K562 (cell line): ENCODE results near the gene INMT. TPM values are rescaled to one million over a fixed set of nuclear protein-coding genes. Genes with fewer than 3 reads are reported as not detected.
A peak's percentile ranks its signal among the peaks of the same experiment; 100 is the strongest.

Experiments
- ATAC-seq: fragments of 200-7000 bp; cut with Tn5 transposase; 3 replicates; pipeline ENCODE4 v1.9.1; 2020; ENCODE audit warnings: moderate library complexity
- BruUV-seq: library from RNA; stranded (reverse); fragments of 400-500 nt; replicated peaks from 2 replicates; lab custom pipeline; 2021; lab: Mats Ljungman, UMichigan
- CTCF ChIA-PET: fragments of 300-600 bp; formaldehyde crosslinking; extraction: SDS; loops from one replicate; lab custom pipeline; 2021; ENCODE audit warnings: low intra/inter-chr PET ratio; lab: Yijun Ruan, JAX
- POLR2A ChIA-PET: fragments of 300-600, 350-650 bp; sonication (Branson Sonifier 250); formaldehyde crosslinking; extraction: SDS; loops from one replicate; lab custom pipeline; 2021; ENCODE audit warnings: antibody characterized with exemption, inconsistent platforms; lab: Yijun Ruan, JAX
- DNase-seq, 4 experiments: peaks; one replicate each; pipeline versions ENCODE4 v3.0.0 to v3.0.0-alpha.2; 2011 to 2018; ENCODE audit warnings: low spot score in 3 of 4, mixed read lengths in 3 of 4; ENCODE audit errors: extremely low read depth in 1 of 4
- FAIRE-seq: peaks from 2 replicates; lab custom pipeline; 2011; peaks lifted over from hg19 to GRCh38; lab: Jason Lieb, UNC
- H2AFZ ChIP-seq: 2 replicates; pipeline ENCODE4 v1.6.0; 2011; ENCODE audit warnings: low read depth, low read length, control low read depth, inconsistent platforms
- H3K27ac ChIP-seq: fragments of 200-600 bp; 3 replicates; pipeline ENCODE4 v1.8.0; 2011; ENCODE audit warnings: low read depth, mild to moderate bottlenecking, control low read depth, inconsistent platforms, low read length, moderate library complexity, mixed read lengths; ENCODE audit errors: extremely low read depth
- H3K27me3 ChIP-seq, 2 experiments: fragments of 300-600 bp in 1 of 2; 2 replicates in 1 of 2; 3 replicates in 1 of 2; pipeline versions ENCODE4 v1.6.0 to v1.8.0; 2011; ENCODE audit warnings: inconsistent platforms in 2 of 2, low read length in 2 of 2, mild to moderate bottlenecking in 1 of 2, mixed read lengths in 1 of 2, moderate library complexity in 1 of 2; ENCODE audit not compliant: control insufficient read depth in 2 of 2, insufficient read depth in 2 of 2
- H3K36me3 ChIP-seq: fragments of 300-600 bp; 3 replicates; pipeline ENCODE4 v1.8.0; 2011; ENCODE audit warnings: mild to moderate bottlenecking, low read length, inconsistent platforms; ENCODE audit not compliant: control insufficient read depth, insufficient read depth
- H3K4me1 ChIP-seq, 2 experiments: fragments of 200-600 bp in 1 of 2; replicated peaks in 1 of 2; 2 replicates in 1 of 2; 3 replicates in 1 of 2; pipeline versions ENCODE4 v1.5.1 to v1.8.0; 2011; ENCODE audit warnings: inconsistent platforms in 2 of 2, low read length in 2 of 2, mild to moderate bottlenecking in 1 of 2, mixed read lengths in 1 of 2, moderate library complexity in 1 of 2; ENCODE audit not compliant: control insufficient read depth in 2 of 2, insufficient read depth in 2 of 2
- H3K4me2 ChIP-seq: 2 replicates; pipeline ENCODE4 v1.6.1; 2011; ENCODE audit warnings: low read length, control low read depth, inconsistent platforms, mixed read lengths; ENCODE audit not compliant: insufficient read depth
- H3K4me3 ChIP-seq: fragments of 200-600 bp; sonication (generic), shearing (Covaris generic); 2 replicates; pipeline ENCODE4 v1.5.1; 2016; ENCODE audit warnings: control low read depth, inconsistent platforms
- H3K79me2 ChIP-seq: fragments of 200-600 bp; 3 replicates; pipeline ENCODE4 v1.8.0; 2011; ENCODE audit warnings: low read length, inconsistent platforms; ENCODE audit not compliant: control insufficient read depth, insufficient read depth
- H3K9ac ChIP-seq, 2 experiments: 2 replicates each; pipeline versions ENCODE4 v1.6.0 to v1.6.1; 2011; ENCODE audit warnings: low read depth in 2 of 2, low read length in 2 of 2, control low read depth in 1 of 2, inconsistent platforms in 1 of 2, mild to moderate bottlenecking in 1 of 2, mixed read lengths in 1 of 2; ENCODE audit not compliant: insufficient read depth in 1 of 2
- H3K9me1 ChIP-seq: one replicate; pipeline ENCODE4 v1.6.0; 2011; ENCODE audit warnings: inconsistent platforms, mild to moderate bottlenecking, low read length, moderate library complexity; ENCODE audit not compliant: control insufficient read depth, insufficient read depth
- H3K9me3 ChIP-seq: replicated peaks from 2 replicates; pipeline ENCODE4 v1.5.1; 2011; ENCODE audit warnings: low read depth, low read length, inconsistent platforms; ENCODE audit not compliant: control insufficient read depth, insufficient read depth
- H4K20me1 ChIP-seq: replicated peaks from 2 replicates; pipeline ENCODE4 v1.6.1; 2011; ENCODE audit warnings: low read length, inconsistent platforms, mixed read lengths; ENCODE audit not compliant: control insufficient read depth, insufficient read depth
- CEBPG ChIP-seq, 3 experiments: fragments of 200-800 bp in 1 of 3; sonication (Bioruptor generic) in 1 of 3; sonication (generic) in 1 of 3; formaldehyde crosslinking in 1 of 3; IDR thresholded peaks in 2 of 3; conservative IDR thresholded peaks in 1 of 3; 2 replicates each; pipeline versions ENCODE4 v1.6.1 to v1.8.0; 2016 to 2022; ENCODE audit warnings: missing compliant biosample characterization in 2 of 3, missing genetic modification characterization in 2 of 3, mild to moderate bottlenecking in 1 of 3, missing genetic modification reagents in 1 of 3
- DACH1 ChIP-seq: fragments of 450-650 bp; IDR thresholded peaks from 2 replicates; pipeline ENCODE4 v1.6.1; 2018; ENCODE audit not compliant: partially characterized antibody
- GABPA ChIP-seq: fragments of 200-800 bp; sonication (Bioruptor generic); conservative IDR thresholded peaks from 2 replicates; pipeline ENCODE4 v1.6.1; 2016; ENCODE audit warnings: low read depth, missing genetic modification characterization, missing compliant biosample characterization
- KLF16 ChIP-seq: IDR thresholded peaks from 2 replicates; pipeline ENCODE4 v1.6.1; 2016; ENCODE audit warnings: antibody characterized with exemption
- NFIC ChIP-seq: fragments of 450-650 bp; IDR thresholded peaks from 2 replicates; pipeline ENCODE4 v1.6.1; 2017; ENCODE audit warnings: mild to moderate bottlenecking, inconsistent platforms
- SPI1 ChIP-seq: IDR thresholded peaks from 2 replicates; pipeline ENCODE4 v1.6.1; 2011; ENCODE audit warnings: low read depth, low read length, control low read depth, borderline replicate concordance
- TAL1 ChIP-seq: fragments of 450-650 bp; IDR thresholded peaks from 2 replicates; pipeline ENCODE4 v1.6.1; 2016; ENCODE audit warnings: mild to moderate bottlenecking
- TEAD4 ChIP-seq, 2 experiments: sonication (generic) in 1 of 2; formaldehyde crosslinking in 1 of 2; IDR thresholded peaks; 2 replicates each; pipeline versions ENCODE4 v1.6.1 to v1.8.0; 2012 to 2022; ENCODE audit warnings: borderline replicate concordance in 1 of 2, inconsistent platforms in 1 of 2, low read length in 1 of 2, mild to moderate bottlenecking in 1 of 2, missing genetic modification reagents in 1 of 2
- ZNF146 ChIP-seq: IDR thresholded peaks from one replicate; pipeline ENCODE4 v1.6.1; 2018; ENCODE audit warnings: missing compliant biosample characterization; ENCODE audit not compliant: unreplicated experiment
- ZNF589 ChIP-seq: fragments of 200-800 bp; sonication (Bioruptor generic); IDR thresholded peaks from 2 replicates; pipeline ENCODE4 v1.6.1; 2016; ENCODE audit warnings: low read depth, missing genetic modification characterization, missing compliant biosample characterization
- WGBS: fragments of 100-300 bp; shearing (Covaris generic); methylation state at CpG from one replicate; pipeline ENCODE4 v1.1.6; 2016; ENCODE audit warnings: low coverage, mixed read lengths; ENCODE audit not compliant: insufficient coverage; ENCODE audit errors: missing lambda C conversion rate; 5-methylcytosine and 5-hydroxymethylcytosine counted together
- in situ Hi-C: fragments of 300-500 bp; cut with MboI; formaldehyde crosslinking; loops from 4 replicates; pipeline ENCODE4 v1.15.0; 2018; ENCODE audit warnings: inconsistent platforms, mixed read lengths
- intact Hi-C: fragments of 100-400 bp; cut with micrococcal nuclease; formaldehyde crosslinking; loops from 2 replicates; pipeline ENCODE4 v1.14.2; 2022
- polyA plus RNA-seq, 8 experiments: library from polyadenylated mRNA; depleted of rRNA in 4 of 8; stranded (reverse) in 5 of 8; unstranded in 3 of 8; fragments of >200 nt; fragmentation: Nextera tagmentation in 2 of 8; fragmentation: Illumina TruSeq in 1 of 8; extraction: Ambion mirVana in 2 of 8; extraction: Trizol in 1 of 8; gene quantifications; 2 replicates each; pipeline versions ENCODE4 v1.2.1 to v1.2.3, GENCODE V29; 2011 to 2014; ENCODE audit warnings: inconsistent platforms in 1 of 8, missing spikeins in 1 of 8
- total RNA-seq, 7 experiments: library from RNA; depleted of rRNA in 6 of 7; stranded (reverse); fragments of >200 nt in 6 of 7; fragmentation: Illumina TruSeq in 2 of 7; extraction: Trizol in 2 of 7; gene quantifications; 2 replicates each; pipeline versions ENCODE4 v1.2.1 to v1.2.3, GENCODE V29; 2011 to 2021; ENCODE audit warnings: low replicate concordance in 1 of 7
- TF ChIP-seq, protein P1 (sequence below), 2 experiments: fragments of 450-650 bp; IDR thresholded peaks; 2 replicates each; pipeline ENCODE4 v1.6.1; 2018; ENCODE audit warnings: mild to moderate bottlenecking in 2 of 2, low read depth in 1 of 2; ENCODE audit not compliant: partially characterized antibody in 2 of 2

Gene INMT
- total and polyA plus RNA-seq, 9 of the 15 experiments (the other 6 are each of a cell fraction or from before 2014, with no cell fraction given): 0.04 to 0.27 TPM; not detected in 7

DNA sequence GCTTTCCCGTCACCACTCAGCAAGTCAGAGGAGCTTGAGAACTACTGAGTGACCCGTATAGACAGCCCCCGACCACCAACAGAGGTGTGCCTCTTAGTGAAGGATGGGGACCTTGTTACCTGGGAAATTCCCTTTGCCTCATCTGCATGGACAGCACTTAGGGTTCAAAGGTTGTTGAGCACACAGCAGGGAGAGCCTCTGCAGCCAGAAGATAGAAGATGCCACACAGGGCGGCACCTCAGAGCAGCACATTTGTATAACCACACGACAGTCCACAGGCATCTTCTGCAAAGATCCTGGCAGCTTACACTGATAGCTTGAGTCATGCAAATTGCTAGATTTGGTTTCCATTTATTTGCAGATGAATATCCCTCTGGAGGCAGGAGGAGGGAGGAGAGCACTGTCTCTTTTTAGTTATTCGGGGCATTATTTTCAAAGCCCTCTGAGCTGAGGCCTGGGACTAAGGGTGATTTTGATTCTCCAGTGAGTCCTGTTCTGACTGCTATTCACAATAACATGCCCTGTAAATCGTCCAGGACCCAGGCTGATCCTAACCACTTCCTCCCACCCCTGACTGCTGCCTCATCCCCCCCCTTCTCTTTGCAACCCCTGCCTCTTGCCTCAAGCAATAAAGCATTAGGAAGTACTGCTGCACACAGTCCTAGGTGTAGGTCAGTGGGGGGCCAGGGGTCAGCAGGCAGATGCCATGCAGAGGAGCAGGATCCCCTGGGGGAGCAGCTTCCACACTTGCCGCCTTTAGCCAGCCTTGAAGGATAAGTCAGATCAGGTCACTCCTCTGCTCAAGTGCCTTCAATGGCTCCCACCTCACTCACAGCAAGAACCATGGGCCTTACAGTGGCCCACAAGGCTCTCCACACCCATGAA is 24.6 kb upstream of the INMT start:
- intact Hi-C loops: no loop called here
- DNase-seq: no peak
- ChIA-PET CTCF (no interaction called here), POLR2A (interaction anchor here (0.7 kb wide), 2 partner anchors 11 to 205 kb away, joined by 3 read pairs; no protein-coding TSS in a partner anchor)
- Histone ChIP-seq H3K4me1 (peaks cover 0 to 5% of the 10 kb centered on the region in 2 experiments; a peak in 2 of 5 replicates), H3K9me3 (no peaks in the 10 kb centered on the region), H2AFZ (no peak overlapping the region), H4K20me1 (no peaks in the 10 kb centered on the region), H3K27me3 (peaks cover 39 to 67% of the 10 kb centered on the region in 2 experiments), H3K4me2 (peak overlapping the region; percentile 3; the same call in 1 of the 2 replicates), H3K4me3 (no peak overlapping the region), H3K36me3 (no peaks in the 10 kb centered on the region), H3K9ac (no peak overlapping the region; a peak in 1 of 4 replicates), H3K27ac (no peak overlapping the region), H3K79me2 (no peaks in the 10 kb centered on the region), H3K9me1 (no peaks in the 10 kb centered on the region)
- in situ Hi-C loops: no loop called here
- 19% methylated on average over 8 of the region's 8 CpGs for WGBS
- FAIRE-seq: peak; percentile 42
- BruUV-seq: no TSS peak
- ATAC-seq: peak; percentile 57
- peak; percentile 38 for TF ChIP-seq NFIC
- TF ChIP-seq, protein P1, sequence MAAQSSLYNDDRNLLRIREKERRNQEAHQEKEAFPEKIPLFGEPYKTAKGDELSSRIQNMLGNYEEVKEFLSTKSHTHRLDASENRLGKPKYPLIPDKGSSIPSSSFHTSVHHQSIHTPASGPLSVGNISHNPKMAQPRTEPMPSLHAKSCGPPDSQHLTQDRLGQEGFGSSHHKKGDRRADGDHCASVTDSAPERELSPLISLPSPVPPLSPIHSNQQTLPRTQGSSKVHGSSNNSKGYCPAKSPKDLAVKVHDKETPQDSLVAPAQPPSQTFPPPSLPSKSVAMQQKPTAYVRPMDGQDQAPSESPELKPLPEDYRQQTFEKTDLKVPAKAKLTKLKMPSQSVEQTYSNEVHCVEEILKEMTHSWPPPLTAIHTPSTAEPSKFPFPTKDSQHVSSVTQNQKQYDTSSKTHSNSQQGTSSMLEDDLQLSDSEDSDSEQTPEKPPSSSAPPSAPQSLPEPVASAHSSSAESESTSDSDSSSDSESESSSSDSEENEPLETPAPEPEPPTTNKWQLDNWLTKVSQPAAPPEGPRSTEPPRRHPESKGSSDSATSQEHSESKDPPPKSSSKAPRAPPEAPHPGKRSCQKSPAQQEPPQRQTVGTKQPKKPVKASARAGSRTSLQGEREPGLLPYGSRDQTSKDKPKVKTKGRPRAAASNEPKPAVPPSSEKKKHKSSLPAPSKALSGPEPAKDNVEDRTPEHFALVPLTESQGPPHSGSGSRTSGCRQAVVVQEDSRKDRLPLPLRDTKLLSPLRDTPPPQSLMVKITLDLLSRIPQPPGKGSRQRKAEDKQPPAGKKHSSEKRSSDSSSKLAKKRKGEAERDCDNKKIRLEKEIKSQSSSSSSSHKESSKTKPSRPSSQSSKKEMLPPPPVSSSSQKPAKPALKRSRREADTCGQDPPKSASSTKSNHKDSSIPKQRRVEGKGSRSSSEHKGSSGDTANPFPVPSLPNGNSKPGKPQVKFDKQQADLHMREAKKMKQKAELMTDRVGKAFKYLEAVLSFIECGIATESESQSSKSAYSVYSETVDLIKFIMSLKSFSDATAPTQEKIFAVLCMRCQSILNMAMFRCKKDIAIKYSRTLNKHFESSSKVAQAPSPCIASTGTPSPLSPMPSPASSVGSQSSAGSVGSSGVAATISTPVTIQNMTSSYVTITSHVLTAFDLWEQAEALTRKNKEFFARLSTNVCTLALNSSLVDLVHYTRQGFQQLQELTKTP (IDR thresholded peaks at IDR 0.05; ENCODE audit: low read depth in 1 of 2, partially characterized antibody in 2 of 2): peak in 1 of 2 experiments; percentile 88
- no peak for TF ChIP-seq KLF16
- TF ChIP-seq GABPA (tag): peak; percentile 46
- no peak for TF ChIP-seq DACH1
- TF ChIP-seq TAL1: peak; percentile 31; the same call in 1 of the 2 replicates
- TF ChIP-seq ZNF146 (CRISPR knock-in tag): no peak
- no peak for TF ChIP-seq CEBPG (CRISPR knock-in tag; IDR thresholded peaks at IDR 0.05)
- TF ChIP-seq CEBPG (tag; conservative IDR thresholded peaks at IDR 0.05 in 1 of 2, IDR thresholded peaks at IDR 0.05 in 1 of 2): 0 out of 4 replicates have a peak, but pooled peaks of 1 of the 2 experiments have one; percentile 2
- peak; percentile 11; the same call in 1 of the 2 replicates for TF ChIP-seq ZNF589 (CRISPR knock-in tag)
- TF ChIP-seq SPI1: peak; percentile 35; the same call in 1 of the 2 replicates
- peak; percentile 51; the same call in 1 of the 2 replicates for TF ChIP-seq TEAD4 (IDR thresholded peaks at IDR 0.05; ENCODE audit: low read length)
- TF ChIP-seq TEAD4 (CRISPR knock-in tag; IDR thresholded peaks at IDR 0.05; ENCODE audit: borderline replicate concordance): no peak
